AG09319 (cell line): Measurements from ENCODE around the gene DHRS13.
"Not testable (repeated sequence)": the region's sequence is repeated elsewhere in the genome, so short reads cannot be mapped to it uniquely, and the experiment has no call there.

ENCODE experiments used
- DNase-seq: peaks from one replicate; pipeline ENCODE4 v3.0.0-alpha.2; 2010; ENCODE audit warnings: low read depth; ENCODE audit errors: extremely low read depth
- CTCF ChIP-seq: IDR thresholded peaks from 2 replicates; pipeline ENCODE4 v1.5.1; 2011; ENCODE audit warnings: low read depth, mild to moderate bottlenecking, inconsistent platforms, low read length, moderate library complexity

DHRS13 gene

DNA sequence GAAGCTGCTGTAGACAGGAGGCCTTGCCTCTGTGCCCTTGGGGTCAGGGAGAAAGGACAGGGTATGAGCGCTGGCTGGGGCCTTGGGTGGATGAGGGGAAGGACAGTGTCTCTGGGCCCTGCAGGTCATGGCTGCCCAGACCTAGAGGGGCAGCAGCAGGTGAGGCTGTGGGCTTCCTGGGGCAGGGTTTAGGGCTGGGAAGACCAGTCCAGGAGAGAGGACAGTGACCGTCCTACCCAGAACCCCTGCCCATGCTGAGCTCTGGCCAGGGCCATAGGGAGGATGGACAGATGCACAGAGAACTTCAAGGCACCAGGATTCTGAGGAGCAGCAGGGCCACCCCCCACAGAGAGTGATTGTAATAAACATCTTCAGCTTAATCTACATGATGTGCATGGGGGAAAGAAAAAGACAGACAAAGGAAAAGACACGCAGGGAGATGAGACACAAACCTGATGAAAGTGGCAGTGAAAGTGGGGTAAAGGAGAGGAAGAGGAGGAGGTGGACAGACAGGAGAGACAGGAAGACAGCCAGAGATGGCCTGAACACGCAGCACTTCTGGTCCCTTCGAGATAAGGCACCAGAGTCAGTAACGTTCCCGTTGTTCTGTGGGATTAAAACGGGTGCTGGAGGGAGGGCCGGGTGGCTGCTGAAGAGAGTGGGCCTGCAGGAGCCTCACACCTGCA, 22.9 kb downstream of the DHRS13 start:
- TF ChIP-seq CTCF = no peak
- no peak for DNase-seq

DNA sequence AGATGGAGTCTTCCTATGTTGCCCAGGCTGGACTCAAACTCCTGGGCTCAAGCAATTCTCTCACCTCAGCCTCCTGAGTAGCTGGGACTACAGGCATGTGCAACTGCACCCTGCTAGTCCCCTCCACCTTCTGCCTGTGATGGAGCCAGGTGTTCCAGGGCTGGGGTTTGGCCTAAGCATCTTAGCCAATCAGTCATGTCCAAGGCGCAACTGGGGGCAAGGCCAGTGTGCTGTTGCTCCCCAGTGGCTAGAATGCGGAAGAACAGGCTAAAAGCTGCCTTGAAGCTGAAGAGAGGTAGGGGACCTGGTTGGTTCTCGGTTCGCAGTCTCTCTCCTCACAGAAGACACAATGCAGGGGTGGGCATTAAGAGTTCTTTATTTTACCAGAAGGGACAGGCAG, 23.9 kb downstream of the DHRS13 start:
- peak; percentile 36 for TF ChIP-seq CTCF
- no peak for DNase-seq

GRCh38 chr17:28878158-28878910, 24.5 kb downstream of the DHRS13 start:
- no peak for TF ChIP-seq CTCF
- no peak for DNase-seq

GRCh38 chr17:28877150-28877711, 25.6 kb downstream of the DHRS13 start:
- DNase-seq = not testable (repeated sequence)

- no peak for TF ChIP-seq CTCF
These were observed 26.9 kb downstream of the DHRS13 start for GRCh38 chr17:28875848-28876550.

GRCh38 chr17:28874750-28875149, 28.1 kb downstream of the DHRS13 start:
- no peak for DNase-seq
- no peak for TF ChIP-seq CTCF

More at GRCh38 chr17:28875848-28876550, 26.9 kb downstream of the DHRS13 start:
- DNase-seq = no peak

DNA sequence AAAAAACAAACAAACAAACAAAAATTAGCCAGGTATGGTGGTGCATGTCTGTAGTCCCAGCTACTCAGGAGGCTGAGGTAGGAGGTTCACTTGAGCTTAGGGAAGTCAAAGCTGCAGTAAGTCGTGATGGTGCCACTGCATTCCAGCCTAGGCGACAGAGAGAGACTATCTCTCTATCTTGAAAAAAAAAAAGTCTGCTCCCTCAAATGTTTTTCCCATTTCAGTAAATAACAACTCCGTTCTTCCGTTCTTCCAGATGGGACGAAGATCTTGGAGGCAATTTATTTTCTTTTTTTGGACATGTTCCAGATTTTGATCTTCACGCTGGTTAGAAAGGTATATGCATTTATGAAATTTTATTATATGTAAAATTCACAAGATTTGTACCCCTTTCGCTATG, 29.0 kb downstream of the DHRS13 start:
- no peak for TF ChIP-seq CTCF
- DNase-seq = no peak
